Measurements from ENCODE around the gene CFAP52.

CFAP52 gene

DNA sequence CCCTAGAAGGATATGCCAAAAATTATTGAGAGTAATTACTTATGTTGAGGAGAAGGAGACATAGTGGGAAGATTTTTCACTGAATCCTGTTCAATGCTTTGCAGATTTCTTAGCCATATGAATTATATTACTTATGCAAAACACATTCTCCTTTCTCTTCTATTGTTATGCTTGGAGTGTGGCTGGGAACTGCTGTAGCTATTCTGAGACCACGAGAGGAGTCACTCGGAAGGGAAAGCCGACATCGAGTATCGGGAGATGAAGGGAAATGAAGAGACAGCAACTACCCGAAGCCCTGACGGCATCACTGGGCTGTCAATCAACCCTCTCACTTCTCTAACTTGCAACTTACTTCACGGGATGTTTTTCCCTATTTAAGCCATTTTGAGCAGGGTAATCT is 40.4 kb upstream of the CFAP52 start:
- no peak overlapping the region for H3K4me3 ChIP-seq (ENCODE audit: low read depth, low read length)
- no peak for DNase-seq (ENCODE audit: low read depth, low spot score)
- in situ Hi-C loops (cut with HindIII; ENCODE audit: low sequenced_read_pairs): no loop called here
- no peak for TF ChIP-seq CTCF (IDR thresholded peaks at IDR 0.05; ENCODE audit: low read depth, low read length)

DNA sequence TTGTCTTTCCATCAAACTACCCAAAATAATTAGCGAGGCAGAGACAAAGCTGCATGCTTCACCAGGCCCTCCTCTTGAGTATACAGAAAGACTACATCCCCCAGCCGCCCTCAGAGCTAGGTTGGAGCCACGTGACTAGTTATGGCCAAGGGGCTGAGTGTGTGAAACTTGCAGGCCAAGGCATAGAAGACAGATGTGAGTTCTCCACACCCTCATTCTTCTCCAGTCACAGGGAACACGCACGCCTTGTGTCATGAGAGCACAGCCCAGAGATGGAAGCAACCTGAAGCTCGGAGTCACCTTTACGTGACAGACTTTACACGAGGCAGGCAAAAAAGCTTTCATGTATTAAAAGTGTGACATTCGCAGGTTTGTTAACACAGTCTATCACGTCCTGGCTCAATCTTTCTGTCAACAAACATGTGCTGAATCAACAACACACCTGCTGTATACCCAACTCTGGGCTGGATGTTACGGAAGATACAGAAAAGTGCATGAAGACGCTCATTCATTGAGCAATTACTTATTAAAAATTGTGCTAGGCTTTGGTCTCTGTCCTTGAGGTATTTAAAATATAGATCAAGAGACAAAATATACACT is 39.2 kb upstream of the CFAP52 start:
- H3K4me3 ChIP-seq (ENCODE audit: low read depth, low read length): no peak overlapping the region
- in situ Hi-C loops (cut with HindIII; ENCODE audit: low sequenced_read_pairs): no loop called here
- no peak for DNase-seq (ENCODE audit: low read depth, low spot score)
- TF ChIP-seq CTCF (IDR thresholded peaks at IDR 0.05; ENCODE audit: low read depth, low read length): no peak

- TF ChIP-seq CTCF (IDR thresholded peaks at IDR 0.05; ENCODE audit: low read depth, low read length): no peak
- no peak for DNase-seq (ENCODE audit: low read depth, low spot score)
- in situ Hi-C loops (cut with HindIII; ENCODE audit: low sequenced_read_pairs): no loop called here
- H3K4me3 ChIP-seq (ENCODE audit: low read depth, low read length): no peak overlapping the region
These were observed 37.8 kb upstream of the CFAP52 start for GRCh38 chr17:9538626-9539025.

GRCh38 chr17:9541718-9542117 is 34.7 kb upstream of the CFAP52 start:
- H3K4me3 ChIP-seq (ENCODE audit: low read depth, low read length): no peak overlapping the region
- no peak for DNase-seq (ENCODE audit: low read depth, low spot score)
- in situ Hi-C loops (cut with HindIII; ENCODE audit: low sequenced_read_pairs): no loop called here
- no peak for TF ChIP-seq CTCF (IDR thresholded peaks at IDR 0.05; ENCODE audit: low read depth, low read length)

DNA sequence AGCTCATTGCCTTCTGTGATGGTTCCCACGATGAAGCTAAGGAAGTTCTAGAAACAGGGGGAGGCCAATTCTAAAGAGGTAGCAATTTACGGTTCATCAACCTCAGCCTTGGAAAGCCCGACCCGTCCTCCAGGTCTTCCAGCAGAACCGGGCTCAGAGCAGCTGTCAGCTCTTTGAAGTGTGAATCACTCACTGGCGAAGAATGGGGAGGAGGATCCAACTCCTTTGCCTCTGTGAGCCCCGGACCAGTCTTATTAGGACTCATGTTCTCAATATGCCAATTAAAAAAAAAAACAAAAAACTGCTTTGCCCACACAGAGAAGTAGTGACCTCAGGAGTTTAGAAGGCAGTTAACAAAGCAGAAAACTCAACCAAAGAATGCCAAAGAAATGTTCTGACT is 32.2 kb upstream of the CFAP52 start:
- in situ Hi-C loops (cut with HindIII; ENCODE audit: low sequenced_read_pairs): no loop called here
- DNase-seq (ENCODE audit: low read depth, low spot score): no peak
- no peak overlapping the region for H3K4me3 ChIP-seq (ENCODE audit: low read depth, low read length)
- TF ChIP-seq CTCF (IDR thresholded peaks at IDR 0.05; ENCODE audit: low read depth, low read length): no peak

DNA sequence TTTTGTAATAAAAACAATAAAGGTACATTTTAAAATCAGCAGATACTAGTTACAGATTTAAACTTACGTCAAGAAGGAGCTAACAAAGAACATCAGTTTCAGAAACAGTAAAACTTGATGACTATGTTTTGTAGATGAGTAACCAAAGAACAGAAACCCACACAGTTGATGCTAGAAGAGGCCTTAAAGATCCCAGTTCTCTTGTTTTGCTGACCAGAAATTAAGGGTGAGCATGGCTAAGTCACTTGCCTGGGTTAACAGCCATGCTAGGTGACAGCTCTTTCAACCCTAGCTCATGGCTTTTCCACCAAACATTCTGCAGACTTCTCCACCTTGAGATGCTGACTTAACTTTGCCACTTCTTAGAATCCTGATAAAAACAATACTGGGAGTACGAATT is 27.2 kb upstream of the CFAP52 start:
- in situ Hi-C loops (cut with HindIII; ENCODE audit: low sequenced_read_pairs): no loop called here
- DNase-seq (ENCODE audit: low read depth, low spot score): no peak
- no peak for TF ChIP-seq CTCF (IDR thresholded peaks at IDR 0.05; ENCODE audit: low read depth, low read length)
- H3K4me3 ChIP-seq (ENCODE audit: low read depth, low read length): no peak overlapping the region

DNA sequence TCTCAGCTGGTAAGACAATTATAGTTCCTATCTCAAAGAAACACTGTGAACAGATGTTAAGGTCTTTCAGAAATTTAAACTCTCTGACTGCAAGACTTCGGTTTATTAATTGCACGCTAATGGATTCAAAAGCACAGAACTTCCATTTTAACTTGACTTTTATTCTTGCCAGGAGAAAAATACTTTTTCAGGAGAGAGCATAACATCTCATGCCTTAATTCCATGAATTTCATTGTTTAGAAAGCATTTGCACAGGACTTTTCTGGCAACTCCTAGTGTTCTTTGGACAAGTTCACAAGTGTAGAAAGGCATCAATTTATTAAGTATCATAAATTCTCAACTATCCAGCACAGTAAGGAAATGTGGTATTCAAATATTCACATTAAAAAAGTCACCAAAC is 23.3 kb upstream of the CFAP52 start:
- DNase-seq (ENCODE audit: low read depth, low spot score): no peak
- no peak overlapping the region for H3K4me3 ChIP-seq (ENCODE audit: low read depth, low read length)
- in situ Hi-C loops (cut with HindIII; ENCODE audit: low sequenced_read_pairs): no loop called here
- no peak for TF ChIP-seq CTCF (IDR thresholded peaks at IDR 0.05; ENCODE audit: low read depth, low read length)
